Measurements from ENCODE around the gene ZNHIT6.
"Not testable (repeated sequence)": the region's sequence is repeated elsewhere in the genome, so short reads cannot be mapped to it uniquely, and the experiment has no call there.

Gene ZNHIT6

DNA sequence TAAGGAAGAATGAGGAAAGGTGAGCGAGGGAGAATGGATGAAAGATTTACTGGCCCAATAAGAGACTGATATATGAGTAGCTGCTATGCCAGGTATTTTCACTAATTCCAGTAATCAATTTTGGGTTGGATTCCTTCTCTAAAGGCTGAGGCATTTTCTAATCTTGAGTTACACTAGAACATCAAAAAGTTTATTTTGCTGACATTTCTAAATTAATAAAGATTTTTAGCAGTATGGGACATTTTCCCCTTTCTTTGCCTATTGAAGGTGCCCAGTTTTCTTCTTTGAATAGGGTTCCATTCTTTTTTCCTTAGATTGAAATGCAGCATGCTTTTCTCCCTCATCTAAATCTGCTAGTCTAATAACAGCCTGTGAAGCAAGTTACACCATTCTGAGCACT, 52.9 kb downstream of the ZNHIT6 start:
- H3K9me3 Mint-ChIP-seq: peaks cover 2% of the 10 kb centered on the region
- H3K27me3 Mint-ChIP-seq (ENCODE audit: low read depth): no peaks in the 10 kb centered on the region
- peaks cover 31% of the 10 kb centered on the region for H3K36me3 Mint-ChIP-seq (ENCODE audit: low read depth)

DNA sequence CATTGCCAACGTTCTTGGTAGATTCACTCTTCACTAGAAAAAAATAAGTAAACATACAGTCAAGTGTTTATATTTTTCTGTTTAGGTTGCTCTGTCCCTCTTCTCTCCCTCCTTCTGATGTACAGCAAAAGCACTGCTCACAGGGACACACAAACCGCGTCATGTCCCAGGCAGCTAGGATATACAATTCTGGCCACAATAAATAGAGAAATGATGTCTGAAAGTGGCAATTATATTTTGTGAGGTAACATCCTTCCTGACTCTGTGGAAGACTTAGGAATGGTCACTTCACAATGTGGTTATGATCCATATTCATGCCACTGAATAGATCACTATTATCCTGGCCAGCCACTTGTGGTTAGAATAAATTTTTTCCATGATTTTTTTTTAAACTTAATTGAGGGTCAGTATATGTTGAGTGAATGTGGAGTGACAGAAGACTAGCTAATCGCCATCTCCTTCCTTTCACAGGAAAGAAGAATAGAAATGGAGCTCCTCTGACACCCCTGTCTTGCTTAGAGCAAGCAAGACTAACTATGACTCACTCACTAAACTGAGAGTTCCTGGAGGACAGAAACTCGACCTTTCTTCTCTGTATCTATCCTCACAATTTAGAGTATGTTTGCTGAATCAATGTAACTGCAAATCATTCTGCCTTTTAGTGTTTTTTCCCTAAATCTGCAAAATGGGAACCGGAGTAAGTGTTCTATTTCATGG, 54.0 kb downstream of the ZNHIT6 start:
- H3K4me1 Mint-ChIP-seq (ENCODE audit: low read depth): peaks cover 9% of the 10 kb centered on the region
- H3K27me3 Mint-ChIP-seq (ENCODE audit: low read depth): no peaks in the 10 kb centered on the region
- H3K4me3 Mint-ChIP-seq: no peak overlapping the region
- no peak overlapping the region for H3K27ac Mint-ChIP-seq
- H3K9me3 Mint-ChIP-seq: peaks cover 8% of the 10 kb centered on the region
- H3K36me3 Mint-ChIP-seq (ENCODE audit: low read depth): peaks cover 33% of the 10 kb centered on the region
- DNase-seq (ENCODE audit: low spot score): no peak

More for the DNA sequence above, 52.9 kb downstream of the ZNHIT6 start:
- no peak overlapping the region for H3K27ac Mint-ChIP-seq
- H3K4me3 Mint-ChIP-seq: no peak overlapping the region
- DNase-seq (ENCODE audit: low spot score): no peak
- peaks cover 9% of the 10 kb centered on the region for H3K4me1 Mint-ChIP-seq (ENCODE audit: low read depth)

DNA sequence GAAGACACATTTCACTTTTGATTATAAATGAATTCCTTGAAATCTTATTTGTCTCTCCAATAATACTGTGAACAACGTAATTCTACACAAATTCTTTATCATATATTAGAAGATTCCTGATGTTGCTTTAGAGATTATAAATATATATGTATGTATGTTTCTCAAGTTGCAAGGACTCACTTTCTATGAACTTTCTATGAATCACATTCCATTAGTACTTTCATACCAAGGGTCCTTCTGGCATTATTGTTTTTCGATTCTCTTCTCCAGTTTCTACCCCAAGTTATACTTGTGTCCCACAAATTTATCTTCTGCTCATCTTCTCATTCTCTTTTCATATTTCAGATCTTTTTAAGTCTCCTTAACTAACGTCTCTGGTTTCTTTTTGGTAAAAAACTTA, 55.9 kb downstream of the ZNHIT6 start:
- Mint-ChIP-seq H3K27ac (no peak overlapping the region), H3K27me3 (ENCODE audit: low read depth) (no peaks in the 10 kb centered on the region), H3K4me3 (no peak overlapping the region), H3K36me3 (ENCODE audit: low read depth) (peaks cover 41% of the 10 kb centered on the region), H3K4me1 (ENCODE audit: low read depth) (peaks cover 9% of the 10 kb centered on the region), H3K9me3 (peaks cover 13% of the 10 kb centered on the region)
- DNase-seq (ENCODE audit: low spot score): no peak

DNA sequence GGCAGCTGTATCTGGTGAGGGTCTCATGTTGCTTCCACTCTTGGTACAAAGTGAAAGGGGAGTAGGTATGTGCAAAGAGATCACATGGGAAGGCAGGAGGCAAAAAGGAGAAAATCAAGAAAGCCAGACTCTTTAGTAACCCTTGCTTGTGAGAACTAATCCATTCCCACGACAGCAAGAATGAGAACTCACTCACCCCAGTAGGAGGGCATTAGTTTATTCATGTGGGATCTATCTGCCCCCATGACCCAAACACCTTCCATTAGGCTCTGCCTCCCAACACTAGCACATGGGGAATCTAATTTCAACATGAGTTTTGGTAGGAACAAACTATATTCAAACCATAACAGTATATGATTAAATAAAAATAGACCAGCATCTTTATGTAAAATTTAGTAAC, 57.6 kb downstream of the ZNHIT6 start:
- Mint-ChIP-seq H3K4me3 (no peak overlapping the region), H3K4me1 (ENCODE audit: low read depth) (peaks cover 7% of the 10 kb centered on the region), H3K27me3 (ENCODE audit: low read depth) (no peaks in the 10 kb centered on the region), H3K27ac (no peak overlapping the region), H3K36me3 (ENCODE audit: low read depth) (peaks cover 42% of the 10 kb centered on the region), H3K9me3 (peaks cover 13% of the 10 kb centered on the region)
- no peak for DNase-seq (ENCODE audit: low spot score)

DNA sequence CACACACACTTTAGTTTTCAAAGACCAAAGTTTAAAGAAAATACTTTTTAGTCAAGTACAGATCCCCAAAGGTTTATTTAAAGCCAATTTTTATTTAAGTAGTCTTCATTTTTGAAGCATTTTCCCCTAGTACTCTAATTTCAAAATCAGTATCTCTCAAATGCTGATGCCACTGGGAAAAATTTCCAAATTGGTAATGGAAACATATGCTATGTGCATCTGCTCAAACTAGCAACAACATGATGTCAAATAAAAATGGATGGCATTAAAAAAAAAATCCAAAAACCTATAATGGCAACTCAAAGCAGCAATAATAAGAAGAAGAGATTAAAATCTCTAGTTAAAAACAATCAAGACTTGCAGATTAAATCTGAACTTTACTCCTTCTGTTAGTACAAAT, 58.6 kb downstream of the ZNHIT6 start:
- DNase-seq (ENCODE audit: low spot score): no peak
- peaks cover 15% of the 10 kb centered on the region for H3K9me3 Mint-ChIP-seq
- no peaks in the 10 kb centered on the region for H3K27me3 Mint-ChIP-seq (ENCODE audit: low read depth)
- peaks cover 39% of the 10 kb centered on the region for H3K36me3 Mint-ChIP-seq (ENCODE audit: low read depth)
- no peak overlapping the region for H3K4me3 Mint-ChIP-seq
- no peak overlapping the region for H3K27ac Mint-ChIP-seq
- peaks cover 4% of the 10 kb centered on the region for H3K4me1 Mint-ChIP-seq (ENCODE audit: low read depth)

DNA sequence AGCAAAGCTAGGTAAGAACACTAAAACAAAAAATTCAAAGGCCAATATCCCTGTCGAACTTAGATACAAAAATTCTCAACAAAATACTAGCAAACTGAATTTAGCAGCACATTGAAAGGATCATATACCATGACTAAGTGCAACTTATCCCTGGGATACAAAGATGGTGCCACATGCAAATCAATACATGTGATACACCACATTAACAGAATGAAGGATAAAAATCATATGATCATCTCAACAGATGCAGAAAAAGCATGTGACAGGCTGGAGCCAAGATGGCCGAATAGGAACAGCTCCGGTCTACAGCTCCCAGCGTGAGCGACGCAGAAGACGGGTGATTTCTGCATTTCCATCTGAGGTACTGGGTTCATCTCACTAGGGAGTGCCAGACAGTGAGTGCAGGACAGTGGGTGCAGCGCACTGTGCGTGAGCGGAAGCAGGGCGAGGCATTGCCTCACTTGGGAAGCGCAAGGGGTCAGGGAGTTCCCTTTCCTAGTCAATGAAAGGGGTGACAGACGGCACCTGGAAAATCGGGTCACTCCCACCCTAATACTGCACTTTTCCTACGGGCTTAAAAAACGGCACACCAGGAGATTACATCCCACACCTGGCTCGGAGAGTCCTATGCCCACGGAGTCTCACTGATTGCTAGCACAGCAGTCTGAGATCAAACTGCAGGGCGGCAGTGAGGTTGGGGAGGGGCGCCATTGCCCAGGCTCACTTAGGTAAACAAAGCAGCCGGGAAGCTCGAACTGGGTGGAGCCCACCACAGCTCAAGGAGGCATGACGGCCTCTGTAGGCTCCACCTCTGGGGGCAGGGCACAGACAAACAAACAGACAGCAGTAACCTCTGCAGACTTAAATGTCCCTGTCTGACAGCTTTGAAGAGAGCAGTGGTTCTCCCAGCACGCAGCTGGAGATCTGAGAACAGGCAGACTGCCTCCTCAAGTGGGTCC, 66.4 kb downstream of the ZNHIT6 start:
- not testable (repeated sequence) for H3K27ac Mint-ChIP-seq; H3K4me1 Mint-ChIP-seq (ENCODE audit: low read depth); H3K27me3 Mint-ChIP-seq (ENCODE audit: low read depth); H3K4me3 Mint-ChIP-seq; DNase-seq (ENCODE audit: low spot score)
- peaks cover 47% of the 10 kb centered on the region for H3K9me3 Mint-ChIP-seq
- H3K36me3 Mint-ChIP-seq (ENCODE audit: low read depth): peaks cover 32% of the 10 kb centered on the region

DNA sequence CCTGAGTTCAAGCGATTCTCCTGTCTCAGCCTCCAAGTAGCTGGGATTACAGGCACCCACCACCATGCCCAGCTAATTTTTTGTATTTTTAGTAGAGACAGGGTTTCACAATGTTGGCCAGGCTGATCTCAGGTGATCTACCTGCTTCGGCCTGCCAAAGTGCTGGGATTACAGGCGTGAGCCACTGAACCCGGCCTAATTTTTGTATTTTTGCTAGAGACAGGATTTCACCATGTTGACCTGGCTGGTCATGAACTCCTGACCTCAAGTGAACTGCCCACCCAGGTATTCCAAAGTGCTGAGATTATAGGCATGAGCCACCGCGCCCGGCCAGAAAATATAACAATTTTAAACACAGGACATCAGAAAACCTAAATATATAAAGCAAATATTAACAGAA, 68.3 kb downstream of the ZNHIT6 start:
- not testable (repeated sequence) for H3K27me3 Mint-ChIP-seq (ENCODE audit: low read depth); H3K27ac Mint-ChIP-seq; DNase-seq (ENCODE audit: low spot score); H3K4me3 Mint-ChIP-seq; H3K4me1 Mint-ChIP-seq (ENCODE audit: low read depth)
- Mint-ChIP-seq H3K36me3 (ENCODE audit: low read depth) (peaks cover 46% of the 10 kb centered on the region), H3K9me3 (peaks cover 47% of the 10 kb centered on the region)

DNA sequence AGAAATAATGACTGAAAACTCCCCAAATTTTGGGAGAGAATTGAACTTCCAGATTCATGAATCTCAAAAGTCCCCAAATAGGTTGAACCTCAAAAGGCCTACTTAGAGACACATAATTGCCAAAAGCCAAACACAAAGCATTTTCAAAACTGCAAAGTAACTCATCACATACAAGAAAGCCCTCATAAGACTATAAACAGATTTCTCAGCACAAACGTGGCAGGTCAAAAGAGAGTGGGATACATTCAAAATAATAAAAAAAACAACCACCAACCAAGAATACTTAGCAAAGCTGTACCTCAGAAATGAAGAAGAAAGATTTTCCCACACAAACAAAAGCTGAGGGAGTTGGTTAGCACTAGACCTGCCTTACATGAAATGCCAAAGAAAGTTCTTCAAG, 69.8 kb downstream of the ZNHIT6 start:
- Mint-ChIP-seq H3K4me1 (ENCODE audit: low read depth) (no peaks in the 10 kb centered on the region), H3K27me3 (ENCODE audit: low read depth) (no peaks in the 10 kb centered on the region)

DNA sequence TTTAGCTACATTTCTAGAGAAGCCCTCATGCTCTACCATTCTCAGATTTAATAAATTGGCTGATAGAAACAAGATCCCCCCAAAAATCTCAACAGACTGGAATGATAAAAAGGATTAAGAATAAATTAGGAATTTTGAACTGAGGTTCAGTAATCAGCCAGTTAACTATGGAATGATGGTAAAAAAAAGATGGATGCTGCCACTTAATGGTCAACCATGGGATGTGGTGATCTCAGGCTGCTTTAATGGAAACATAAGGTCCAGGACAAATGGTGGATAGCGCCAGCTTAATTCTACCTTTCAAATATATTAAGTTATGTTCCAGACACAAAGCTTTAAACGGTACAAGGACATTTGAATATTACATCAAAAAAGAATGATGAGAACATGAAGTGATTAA, 77.7 kb downstream of the ZNHIT6 start:
- no peaks in the 10 kb centered on the region for H3K4me1 Mint-ChIP-seq (ENCODE audit: low read depth)
- DNase-seq (ENCODE audit: low spot score): no peak
- H3K4me3 Mint-ChIP-seq: no peak overlapping the region
- peaks cover 15% of the 10 kb centered on the region for H3K36me3 Mint-ChIP-seq (ENCODE audit: low read depth)
- H3K27me3 Mint-ChIP-seq (ENCODE audit: low read depth): no peaks in the 10 kb centered on the region
- no peaks in the 10 kb centered on the region for H3K9me3 Mint-ChIP-seq
- no peak overlapping the region for H3K27ac Mint-ChIP-seq

More for the DNA sequence above, 69.8 kb downstream of the ZNHIT6 start:
- Mint-ChIP-seq H3K27ac (no peak overlapping the region), H3K9me3 (peaks cover 43% of the 10 kb centered on the region), H3K4me3 (no peak overlapping the region), H3K36me3 (ENCODE audit: low read depth) (peaks cover 51% of the 10 kb centered on the region)
- no peak for DNase-seq (ENCODE audit: low spot score)

DNA sequence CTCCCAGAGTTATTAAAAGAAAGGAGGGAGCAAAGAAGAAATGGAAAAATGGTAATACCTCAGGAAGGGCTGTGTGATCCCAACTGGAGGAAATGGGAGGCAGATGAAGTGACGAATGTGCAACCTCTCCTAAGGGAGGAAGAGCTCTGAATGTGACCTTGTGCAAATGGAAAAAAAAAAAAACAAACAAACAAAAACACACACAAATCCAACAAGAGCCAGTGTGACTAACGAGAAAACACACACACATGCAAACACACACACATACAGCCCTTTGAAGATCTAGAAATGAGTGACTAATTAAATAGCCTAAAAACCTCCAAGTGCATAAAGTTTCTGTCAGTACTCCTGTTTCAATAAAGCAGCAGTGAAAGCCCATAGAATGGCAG, 78.7 kb downstream of the ZNHIT6 start:
- no peak overlapping the region for H3K27ac Mint-ChIP-seq
- H3K36me3 Mint-ChIP-seq (ENCODE audit: low read depth): peaks cover 5% of the 10 kb centered on the region
- no peak overlapping the region for H3K4me3 Mint-ChIP-seq
- no peaks in the 10 kb centered on the region for H3K4me1 Mint-ChIP-seq (ENCODE audit: low read depth)
- no peaks in the 10 kb centered on the region for H3K9me3 Mint-ChIP-seq
- no peak for DNase-seq (ENCODE audit: low spot score)
- H3K27me3 Mint-ChIP-seq (ENCODE audit: low read depth): no peaks in the 10 kb centered on the region

DNA sequence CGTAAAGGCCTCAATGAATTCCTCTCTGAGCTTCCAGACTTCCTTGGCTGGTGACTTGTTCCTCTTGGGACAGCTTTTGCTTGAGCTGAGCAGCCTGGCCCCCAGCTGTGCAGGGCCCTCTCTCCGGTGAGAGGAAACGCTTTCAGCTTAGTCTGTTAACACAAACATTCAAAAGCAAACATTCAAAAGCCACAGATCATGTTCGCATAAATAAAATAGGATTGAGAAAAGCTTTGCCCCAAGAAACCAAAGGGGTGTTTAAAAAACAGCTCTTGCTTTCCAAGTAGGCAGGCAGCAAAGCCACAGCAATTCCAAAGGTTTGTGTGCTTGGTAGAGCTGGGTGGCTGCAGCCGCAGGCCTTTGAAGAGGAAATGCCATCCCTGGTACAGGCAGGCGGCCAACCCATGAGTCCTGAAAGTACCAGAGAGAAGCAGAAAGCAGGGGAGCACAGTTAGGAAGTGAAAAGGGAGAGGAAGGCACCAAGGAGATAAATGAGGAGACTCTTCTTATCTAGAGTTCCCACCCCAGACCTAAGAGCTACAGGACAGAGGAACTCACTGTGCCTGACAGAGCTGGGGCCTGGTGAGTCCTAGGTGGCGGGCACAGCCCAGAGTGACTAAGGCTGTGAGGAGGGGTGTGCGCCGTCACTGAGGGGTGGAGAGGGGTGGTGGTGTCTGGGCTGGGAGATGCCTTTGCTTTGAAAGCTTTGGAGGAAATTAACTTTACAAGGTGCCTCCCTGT, 79.3 kb downstream of the ZNHIT6 start:
- H3K27ac Mint-ChIP-seq: no peak overlapping the region
- no peak overlapping the region for H3K4me3 Mint-ChIP-seq
- H3K4me1 Mint-ChIP-seq (ENCODE audit: low read depth): no peaks in the 10 kb centered on the region
- H3K9me3 Mint-ChIP-seq: peaks cover 3% of the 10 kb centered on the region
- H3K36me3 Mint-ChIP-seq (ENCODE audit: low read depth): peaks cover 5% of the 10 kb centered on the region
- no peak for DNase-seq (ENCODE audit: low spot score)
- no peaks in the 10 kb centered on the region for H3K27me3 Mint-ChIP-seq (ENCODE audit: low read depth)

DNA sequence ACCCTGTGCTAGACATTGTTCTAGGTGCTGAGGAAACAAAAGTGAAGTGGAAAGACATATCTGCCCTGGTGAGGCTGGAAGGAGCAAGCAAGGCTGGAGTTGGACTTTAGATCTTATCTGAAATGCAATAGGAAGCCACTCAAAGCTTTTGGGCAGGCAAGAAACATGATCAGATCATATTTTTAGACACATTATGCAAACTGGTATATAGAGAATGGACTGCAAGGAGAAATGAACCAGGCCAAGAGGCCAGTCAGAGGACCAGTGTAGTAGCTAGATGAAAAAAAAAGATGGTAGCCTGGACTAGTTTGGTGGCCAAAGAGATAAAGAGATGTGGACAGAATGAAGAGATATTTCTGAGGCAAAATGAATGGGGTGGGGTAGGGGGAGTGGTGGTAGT, 81.4 kb downstream of the ZNHIT6 start:
- Mint-ChIP-seq H3K4me3 (no peak overlapping the region), H3K27ac (no peak overlapping the region), H3K4me1 (ENCODE audit: low read depth) (peaks cover 6% of the 10 kb centered on the region), H3K36me3 (ENCODE audit: low read depth) (peaks cover 12% of the 10 kb centered on the region), H3K27me3 (ENCODE audit: low read depth) (no peaks in the 10 kb centered on the region), H3K9me3 (peaks cover 10% of the 10 kb centered on the region)
- no peak for DNase-seq (ENCODE audit: low spot score)

DNA sequence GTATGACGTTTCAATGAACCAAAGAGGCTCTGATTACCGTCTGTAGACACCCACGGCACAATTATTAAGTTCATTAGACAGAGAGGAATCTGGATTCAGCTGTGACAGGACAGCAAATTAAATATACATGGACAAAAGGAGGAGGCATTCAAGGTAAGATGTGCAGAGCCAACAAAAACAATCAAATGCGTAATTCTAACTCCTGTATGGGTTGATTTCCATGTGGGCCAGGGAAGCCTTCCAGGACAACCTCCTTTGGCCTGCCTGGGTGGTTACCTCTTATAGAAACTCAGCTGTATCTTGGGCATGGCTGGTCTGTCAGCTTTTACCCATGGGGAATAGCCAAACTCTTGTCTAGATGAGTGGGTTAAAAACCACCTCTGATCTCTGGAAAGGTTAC, 83.9 kb downstream of the ZNHIT6 start:
- Mint-ChIP-seq H3K9me3 (peaks cover 25% of the 10 kb centered on the region), H3K4me3 (no peak overlapping the region), H3K4me1 (ENCODE audit: low read depth) (peaks cover 6% of the 10 kb centered on the region), H3K27me3 (ENCODE audit: low read depth) (no peaks in the 10 kb centered on the region), H3K36me3 (ENCODE audit: low read depth) (peaks cover 16% of the 10 kb centered on the region), H3K27ac (no peak overlapping the region)
- no peak for DNase-seq (ENCODE audit: low spot score)

DNA sequence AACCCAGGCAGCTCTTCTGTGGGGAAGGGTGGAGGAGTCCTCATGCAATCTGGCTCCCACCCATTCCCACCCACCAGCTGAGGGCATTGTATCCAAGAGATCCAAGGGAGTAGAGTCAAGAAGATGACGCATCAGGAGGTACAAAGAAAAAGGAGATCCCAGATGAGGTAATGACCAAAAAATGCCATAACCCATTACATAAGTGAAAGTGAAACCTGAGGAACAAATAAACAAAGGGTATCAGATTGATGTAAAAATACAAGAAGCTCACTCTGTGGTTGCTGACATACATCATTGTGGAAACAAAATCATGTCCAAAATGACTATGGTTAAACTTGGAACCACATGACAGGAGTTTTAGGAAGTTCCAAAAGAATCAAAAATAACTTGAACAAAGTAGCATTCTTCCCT, 85.2 kb downstream of the ZNHIT6 start:
- Mint-ChIP-seq H3K27ac (no peak overlapping the region), H3K4me1 (ENCODE audit: low read depth) (peaks cover 6% of the 10 kb centered on the region), H3K36me3 (ENCODE audit: low read depth) (peaks cover 16% of the 10 kb centered on the region), H3K9me3 (peaks cover 25% of the 10 kb centered on the region), H3K4me3 (no peak overlapping the region), H3K27me3 (ENCODE audit: low read depth) (no peaks in the 10 kb centered on the region)
- no peak for DNase-seq (ENCODE audit: low spot score)

Measured in T-helper 2 cell treated with Interferon-gamma antibody and Interleukin-4, amounts not matched to agents 5 μg/mL and 100 μg/mL, for 36 hours (primary cell).